ENCODE results near the gene TRIM17. TPM values are rescaled to one million over a fixed set of nuclear protein-coding genes. Genes with fewer than 3 reads are reported as not detected.

Gene TRIM17
- total RNA-seq, 1 experiment from 2014 or later = not detected

GRCh38 chr1:228362884-228363450 lies 53.7 kb downstream of the TRIM17 start:
- Histone ChIP-seq H3K27me3 (ENCODE audit: low read length) (no peaks in the 10 kb centered on the region), H3K27ac (ENCODE audit: low read length) (no peak overlapping the region), H3K4me1 (ENCODE audit: low read length) (peaks cover 6% of the 10 kb centered on the region), H3K4me2 (ENCODE audit: low read depth, low read length, poor library complexity, severe bottlenecking) (no peak overlapping the region), H3K9ac (ENCODE audit: low read length) (no peak overlapping the region), H3K36me3 (ENCODE audit: insufficient read depth, low read length) (no peaks in the 10 kb centered on the region), H3K79me2 (ENCODE audit: low read length) (no peaks in the 10 kb centered on the region), H4K20me1 (ENCODE audit: insufficient read depth, low read depth, low read length) (no peaks in the 10 kb centered on the region), H2AFZ (ENCODE audit: low read length) (no peak overlapping the region), H3K9me3 (ENCODE audit: low read length) (no peaks in the 10 kb centered on the region), H3K4me3 (ENCODE audit: low read length) (no peak overlapping the region), H3K9me2 (replicated peaks; ENCODE audit: insufficient read depth, low read length) (no peaks in the 10 kb centered on the region)
- no peak for DNase-seq

GRCh38 chr1:228362141-228362883 lies 54.3 kb downstream of the TRIM17 start:
- DNase-seq = no peak
- Histone ChIP-seq H2AFZ (ENCODE audit: low read length) (no peak overlapping the region), H3K27me3 (ENCODE audit: low read length) (no peaks in the 10 kb centered on the region), H3K9ac (ENCODE audit: low read length) (no peak overlapping the region), H4K20me1 (ENCODE audit: insufficient read depth, low read depth, low read length) (no peaks in the 10 kb centered on the region), H3K27ac (ENCODE audit: low read length) (no peak overlapping the region), H3K9me3 (ENCODE audit: low read length) (no peaks in the 10 kb centered on the region), H3K4me1 (ENCODE audit: low read length) (no peaks in the 10 kb centered on the region), H3K4me2 (ENCODE audit: low read depth, low read length, poor library complexity, severe bottlenecking) (no peak overlapping the region), H3K9me2 (replicated peaks; ENCODE audit: insufficient read depth, low read length) (no peaks in the 10 kb centered on the region), H3K79me2 (ENCODE audit: low read length) (no peaks in the 10 kb centered on the region), H3K36me3 (ENCODE audit: insufficient read depth, low read length) (no peaks in the 10 kb centered on the region), H3K4me3 (ENCODE audit: low read length) (no peak overlapping the region)

- Histone ChIP-seq H3K79me2 (ENCODE audit: low read length) (no peaks in the 10 kb centered on the region), H3K4me3 (ENCODE audit: low read length) (no peak overlapping the region), H3K9me2 (replicated peaks; ENCODE audit: insufficient read depth, low read length) (no peaks in the 10 kb centered on the region), H3K4me2 (ENCODE audit: low read depth, low read length, poor library complexity, severe bottlenecking) (no peak overlapping the region), H3K27me3 (ENCODE audit: low read length) (no peaks in the 10 kb centered on the region), H3K4me1 (ENCODE audit: low read length) (no peaks in the 10 kb centered on the region), H3K9me3 (ENCODE audit: low read length) (no peaks in the 10 kb centered on the region), H3K27ac (ENCODE audit: low read length) (no peak overlapping the region), H3K36me3 (ENCODE audit: insufficient read depth, low read length) (no peaks in the 10 kb centered on the region), H4K20me1 (ENCODE audit: insufficient read depth, low read depth, low read length) (no peaks in the 10 kb centered on the region), H3K9ac (ENCODE audit: low read length) (no peak overlapping the region), H2AFZ (ENCODE audit: low read length) (no peak overlapping the region)
- no peak for DNase-seq
These were observed 55.1 kb downstream of the TRIM17 start for GRCh38 chr1:228361314-228362140.

GRCh38 chr1:228360533-228361313 lies 55.9 kb downstream of the TRIM17 start:
- no peak overlapping the region for H3K27ac ChIP-seq (ENCODE audit: low read length)
- H3K9me2 ChIP-seq (replicated peaks; ENCODE audit: insufficient read depth, low read length) = no peaks in the 10 kb centered on the region
- no peaks in the 10 kb centered on the region for H3K36me3 ChIP-seq (ENCODE audit: insufficient read depth, low read length)
- no peak overlapping the region for H3K9ac ChIP-seq (ENCODE audit: low read length)
- no peaks in the 10 kb centered on the region for H3K4me1 ChIP-seq (ENCODE audit: low read length)
- no peaks in the 10 kb centered on the region for H3K27me3 ChIP-seq (ENCODE audit: low read length)
- no peaks in the 10 kb centered on the region for H4K20me1 ChIP-seq (ENCODE audit: insufficient read depth, low read depth, low read length)
- H3K4me2 ChIP-seq (ENCODE audit: low read depth, low read length, poor library complexity, severe bottlenecking) = no peak overlapping the region
- H2AFZ ChIP-seq (ENCODE audit: low read length) = no peak overlapping the region
- no peaks in the 10 kb centered on the region for H3K9me3 ChIP-seq (ENCODE audit: low read length)
- DNase-seq = no peak
- H3K79me2 ChIP-seq (ENCODE audit: low read length) = no peaks in the 10 kb centered on the region
- H3K4me3 ChIP-seq (ENCODE audit: low read length) = no peak overlapping the region

- H4K20me1 ChIP-seq (ENCODE audit: insufficient read depth, low read depth, low read length) = no peaks in the 10 kb centered on the region
- H3K36me3 ChIP-seq (ENCODE audit: insufficient read depth, low read length) = no peaks in the 10 kb centered on the region
- no peaks in the 10 kb centered on the region for H3K79me2 ChIP-seq (ENCODE audit: low read length)
- no peaks in the 10 kb centered on the region for H3K9me2 ChIP-seq (replicated peaks; ENCODE audit: insufficient read depth, low read length)
- no peak overlapping the region for H3K4me3 ChIP-seq (ENCODE audit: low read length)
- no peak overlapping the region for H3K27ac ChIP-seq (ENCODE audit: low read length)
- no peak overlapping the region for H2AFZ ChIP-seq (ENCODE audit: low read length)
- no peaks in the 10 kb centered on the region for H3K27me3 ChIP-seq (ENCODE audit: low read length)
- no peak overlapping the region for H3K9ac ChIP-seq (ENCODE audit: low read length)
- DNase-seq = no peak
- H3K9me3 ChIP-seq (ENCODE audit: low read length) = no peaks in the 10 kb centered on the region
- H3K4me2 ChIP-seq (ENCODE audit: low read depth, low read length, poor library complexity, severe bottlenecking) = no peak overlapping the region
- H3K4me1 ChIP-seq (ENCODE audit: low read length) = no peaks in the 10 kb centered on the region
These were observed 56.8 kb downstream of the TRIM17 start for GRCh38 chr1:228359613-228360532.

- Histone ChIP-seq H3K27ac (ENCODE audit: low read length) (no peak overlapping the region), H2AFZ (ENCODE audit: low read length) (no peak overlapping the region), H3K4me3 (ENCODE audit: low read length) (no peak overlapping the region), H3K9ac (ENCODE audit: low read length) (no peak overlapping the region), H3K9me2 (replicated peaks; ENCODE audit: insufficient read depth, low read length) (no peaks in the 10 kb centered on the region), H3K4me1 (ENCODE audit: low read length) (no peaks in the 10 kb centered on the region), H3K9me3 (ENCODE audit: low read length) (no peaks in the 10 kb centered on the region), H3K36me3 (ENCODE audit: insufficient read depth, low read length) (no peaks in the 10 kb centered on the region), H4K20me1 (ENCODE audit: insufficient read depth, low read depth, low read length) (no peaks in the 10 kb centered on the region), H3K27me3 (ENCODE audit: low read length) (no peaks in the 10 kb centered on the region), H3K79me2 (ENCODE audit: low read length) (no peaks in the 10 kb centered on the region), H3K4me2 (ENCODE audit: low read depth, low read length, poor library complexity, severe bottlenecking) (no peak overlapping the region)
- DNase-seq = no peak
These were observed 57.7 kb downstream of the TRIM17 start for GRCh38 chr1:228358764-228359612.
